Common myeloid progenitor, CD34-positive (primary cell): ENCODE data around the gene EFL1.
"Not testable (repeated sequence)": the region's sequence is repeated elsewhere in the genome, so short reads cannot be mapped to it uniquely, and the experiment has no call there.

Source experiments
- CTCF ChIA-PET: fragments of 350-600 bp; sonication (Branson Sonifier 250); formaldehyde crosslinking; loops from one replicate; lab custom pipeline; 2021; ENCODE audit warnings: antibody characterized with exemption; lab: Charles Lee
- POLR2A ChIA-PET: fragments of 350-600 bp; sonication (Branson Sonifier 250); formaldehyde crosslinking; loops from one replicate; lab custom pipeline; 2021; ENCODE audit warnings: antibody characterized with exemption; lab: Charles Lee
- DNase-seq, 3 donors: peaks; one replicate each; pipeline versions ENCODE4 v3.0.0 to v3.0.0-alpha.2; 2013
- H3K27ac ChIP-seq, 2 experiments: 1 replicate in 1 of 2; 2 replicates in 1 of 2; pipeline ENCODE4 v1.7.0; 2013; ENCODE audit warnings: inconsistent platforms in 2 of 2, low read length in 2 of 2, mild to moderate bottlenecking in 2 of 2, low read depth in 1 of 2, moderate library complexity in 1 of 2; ENCODE audit not compliant: severe bottlenecking in 2 of 2, insufficient read depth in 1 of 2, poor library complexity in 1 of 2
- H3K27me3 ChIP-seq, 5 experiments: replicated peaks in 2 of 5; 1 replicate in 3 of 5; 2 replicates in 2 of 5; pipeline versions ENCODE4 v1.6.1 to v1.7.0; 2013; ENCODE audit warnings: low read length in 4 of 5, mild to moderate bottlenecking in 2 of 5, moderate library complexity in 2 of 5, inconsistent platforms in 1 of 5; ENCODE audit not compliant: insufficient read depth in 5 of 5, control insufficient read depth in 4 of 5
- H3K36me3 ChIP-seq, 4 experiments: 1 replicate in 2 of 4; 2 replicates in 2 of 4; pipeline versions ENCODE4 v1.6.1 to v1.7.0; 2013; ENCODE audit warnings: low read length in 3 of 4, control low read depth in 1 of 4, mild to moderate bottlenecking in 1 of 4; ENCODE audit not compliant: control insufficient read depth in 4 of 4, insufficient read depth in 4 of 4
- H3K4me1 ChIP-seq, 4 experiments: 1 replicate in 3 of 4; 2 replicates in 1 of 4; pipeline versions ENCODE4 v1.6.1 to v1.7.1; 2013; ENCODE audit warnings: low read length in 3 of 4, mild to moderate bottlenecking in 3 of 4, control low read depth in 1 of 4, inconsistent platforms in 1 of 4, moderate library complexity in 1 of 4; ENCODE audit not compliant: control insufficient read depth in 4 of 4, insufficient read depth in 4 of 4; ENCODE audit errors: control extremely low read depth in 1 of 4
- H3K4me3 ChIP-seq, 7 experiments: 1 replicate in 4 of 7; 2 replicates in 3 of 7; pipeline versions ENCODE4 v1.5.1 to v1.7.0; 2013; ENCODE audit warnings: mild to moderate bottlenecking in 7 of 7, low read length in 6 of 7, moderate library complexity in 6 of 7, inconsistent platforms in 2 of 7, low read depth in 2 of 7, control low read depth in 1 of 7; ENCODE audit not compliant: insufficient read depth in 4 of 7, control insufficient read depth in 1 of 7; ENCODE audit errors: extremely low read depth in 1 of 7
- H3K9me3 ChIP-seq, 5 experiments: 1 replicate in 4 of 5; 2 replicates in 1 of 5; pipeline versions ENCODE4 v1.6.1 to v1.7.1; 2013; ENCODE audit warnings: low read length in 4 of 5, mild to moderate bottlenecking in 2 of 5, inconsistent platforms in 1 of 5, low read depth in 1 of 5, moderate library complexity in 1 of 5; ENCODE audit not compliant: control insufficient read depth in 4 of 5, insufficient read depth in 2 of 5; ENCODE audit errors: control extremely low read depth in 1 of 5
- WGBS: methylation state at CpG from one replicate; pipeline ENCODE4 v1.1.5; 2013; ENCODE audit not compliant: insufficient coverage; 5-methylcytosine and 5-hydroxymethylcytosine counted together

The EFL1 gene

GRCh38 chr15:82281276-82281675 lies 18.7 kb upstream of the EFL1 start:
- DNase-seq, H3K4me3 ChIP-seq, H3K36me3 ChIP-seq, POLR2A ChIA-PET, H3K27ac ChIP-seq, H3K27me3 ChIP-seq, H3K9me3 ChIP-seq, H3K4me1 ChIP-seq: not testable (repeated sequence)
- CTCF ChIA-PET, result interaction anchor here (1.5 kb wide), 1 partner anchor 18 kb away, joined by 4 read pairs; the partner anchor contains the start of genes EFL1 and SAXO2

DNA sequence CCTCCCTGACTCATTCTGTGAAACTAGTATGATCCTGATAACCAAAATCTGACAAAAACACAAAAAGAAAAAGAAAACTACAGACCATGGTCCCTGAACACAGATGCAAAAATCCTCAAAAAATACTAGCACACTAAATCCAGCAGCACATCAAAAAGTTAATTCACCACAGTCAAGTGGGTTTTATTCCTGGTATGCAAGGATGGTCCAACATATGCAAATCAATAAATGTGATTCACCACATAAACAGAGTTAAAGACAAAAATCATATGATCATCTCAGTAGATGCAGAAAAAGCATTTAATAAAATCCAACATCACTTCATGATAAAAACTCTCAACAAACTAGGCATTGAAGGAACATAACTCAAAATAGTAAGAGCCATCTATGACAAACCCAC lies 12.9 kb upstream of the EFL1 start:
- Histone ChIP-seq H3K27me3 (no peaks in the 10 kb centered on the region), H3K4me3 (no peak overlapping the region), H3K36me3 (no peaks in the 10 kb centered on the region), H3K9me3 (peaks cover 0 to 7% (median 4%) of the 10 kb centered on the region in 5 experiments), H3K27ac (no peak overlapping the region), H3K4me1 (no peaks in the 10 kb centered on the region)
- POLR2A ChIA-PET, result no interaction called here
- DNase-seq, result no peak
- CTCF ChIA-PET, result no interaction called here

DNA sequence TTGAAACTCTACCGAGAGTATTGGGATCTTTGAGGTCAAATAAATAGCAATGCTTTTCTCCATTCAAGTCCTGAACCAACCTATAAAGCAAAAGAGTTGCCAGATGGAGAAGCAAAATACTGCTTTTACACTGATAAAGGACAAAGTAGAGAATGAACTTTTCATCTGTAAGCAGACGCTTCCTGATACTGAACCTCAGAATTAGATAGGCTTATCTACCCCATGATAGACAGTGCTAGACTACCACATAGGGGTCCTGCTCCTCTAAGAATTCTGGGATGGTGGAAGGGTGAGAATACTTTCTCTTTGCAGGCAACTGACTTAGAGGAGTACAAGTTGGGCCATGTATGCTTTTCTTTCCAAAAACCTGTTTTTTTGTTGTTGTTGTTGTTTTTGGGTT lies 9.6 kb upstream of the EFL1 start:
- ChIA-PET CTCF (no interaction called here), POLR2A (no interaction called here)
- Histone ChIP-seq H3K4me3 (no peak overlapping the region), H3K36me3 (no peaks in the 10 kb centered on the region), H3K27ac (no peak overlapping the region), H3K4me1 (peaks cover 0 to under 1% (median 0%) of the 10 kb centered on the region in 4 experiments), H3K27me3 (no peaks in the 10 kb centered on the region), H3K9me3 (peaks cover 0 to 7% (median 4%) of the 10 kb centered on the region in 5 experiments)
- no CpG with 5 or more reads among the region's 2 CpGs for WGBS
- DNase-seq, result peak in 2 of 3 donors; percentile 19 to 48

GRCh38 chr15:82268454-82268853 lies 5.9 kb upstream of the EFL1 start:
- H3K27me3 ChIP-seq, H3K27ac ChIP-seq, DNase-seq, H3K4me3 ChIP-seq, H3K9me3 ChIP-seq, POLR2A ChIA-PET, H3K4me1 ChIP-seq, H3K36me3 ChIP-seq: not testable (repeated sequence)
- no CpG with 5 or more reads among the region's 2 CpGs for WGBS
- CTCF ChIA-PET, result interaction anchor here (1.5 to 1.8 kb wide), 2 partner anchors 9 to 15 kb away, joined by 3 to 5 read pairs; no protein-coding TSS in a partner anchor

DNA sequence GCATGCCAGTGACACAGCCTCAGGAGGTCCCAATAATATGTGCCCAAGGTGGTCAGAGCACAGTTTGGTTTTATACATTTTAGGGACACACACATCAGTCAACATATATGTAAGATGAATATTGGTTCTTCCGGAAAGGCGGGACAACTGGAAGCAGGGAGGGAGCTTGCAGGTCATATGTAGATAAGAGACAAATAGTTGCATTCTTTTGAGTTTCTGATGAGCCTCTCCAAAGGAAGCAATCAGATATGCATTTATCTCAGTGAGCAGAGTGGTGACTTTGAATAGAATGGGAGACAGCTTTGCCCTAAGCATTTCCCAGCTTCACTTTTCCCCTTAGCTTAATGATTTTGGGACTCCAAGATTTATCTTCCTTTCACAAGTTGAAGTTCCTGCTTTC lies 4.6 kb upstream of the EFL1 start:
- WGBS, result no CpG with 5 or more reads among the region's 2 CpGs
- H3K27ac ChIP-seq, H3K9me3 ChIP-seq, DNase-seq, H3K27me3 ChIP-seq, CTCF ChIA-PET, POLR2A ChIA-PET, H3K4me1 ChIP-seq, H3K4me3 ChIP-seq, H3K36me3 ChIP-seq: not testable (repeated sequence)

DNA sequence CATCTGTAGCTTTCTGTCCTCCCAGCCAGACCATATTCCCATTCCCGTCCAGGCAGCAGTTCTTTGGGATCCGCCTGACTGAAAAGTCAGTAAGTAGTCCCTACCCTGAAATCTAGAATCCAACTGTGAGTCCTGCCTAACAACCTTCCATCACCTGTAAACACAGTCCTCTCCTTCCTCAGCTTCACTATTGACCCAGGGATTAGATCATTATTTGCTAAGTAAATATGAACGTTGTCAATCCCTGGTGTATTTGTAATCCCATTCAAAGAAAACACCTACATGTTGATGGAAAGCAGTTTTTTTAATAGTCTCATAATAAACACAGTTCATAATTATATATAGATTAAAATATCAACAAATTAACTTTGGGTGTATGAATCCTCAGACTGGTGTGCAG lies 816 bp upstream of the EFL1 start:
- Histone ChIP-seq H3K36me3 (peaks cover 0 to 10% (median 7%) of the 10 kb centered on the region in 4 experiments), H3K4me1 (peaks cover 9 to 20% (median 13%) of the 10 kb centered on the region in 4 experiments), H3K27ac (peak overlapping the region in 1 of 2 experiments; percentile 75), H3K27me3 (no peaks in the 10 kb centered on the region), H3K4me3 (peak overlapping the region in 5 of 7 experiments; percentile 13 to 88 (median 84)), H3K9me3 (no peaks in the 10 kb centered on the region)
- WGBS, result 94% methylated on average over 2 of the region's 3 CpGs
- DNase-seq, result no peak
- CTCF ChIA-PET, result interaction anchor here (1.5 kb wide), 1 partner anchor 18 kb away, joined by 4 read pairs; no protein-coding TSS in a partner anchor
- POLR2A ChIA-PET, result no interaction called here

GRCh38 chr15:82261566-82262421 lies 740 bp downstream of the EFL1 start:
- DNase-seq, result peak; percentile 12 to 58 (median 45)

More at GRCh38 chr15:82261566-82262421, 740 bp downstream of the EFL1 start:
- CTCF ChIA-PET, result interaction anchor here (1.5 kb wide), 1 partner anchor 20 kb away, joined by 4 read pairs; no protein-coding TSS in a partner anchor
- 4% methylated on average over 9 of the region's 19 CpGs for WGBS
- Histone ChIP-seq H3K27ac (peak overlapping the region in 1 of 2 experiments; percentile 75), H3K4me1 (peaks cover 9 to 20% (median 11%) of the 10 kb centered on the region in 4 experiments), H3K4me3 (peak overlapping the region; percentile 80 to 98 (median 84)), H3K36me3 (peaks cover 0 to 17% (median 8%) of the 10 kb centered on the region in 4 experiments)
- POLR2A ChIA-PET, H3K27me3 ChIP-seq, H3K9me3 ChIP-seq: not testable (repeated sequence)
